ENCODE results near the gene HSFX3.
"Not testable (repeated sequence)": the region's sequence is repeated elsewhere in the genome, so short reads cannot be mapped to it uniquely, and the experiment has no call there.

Gene HSFX3, protein sequence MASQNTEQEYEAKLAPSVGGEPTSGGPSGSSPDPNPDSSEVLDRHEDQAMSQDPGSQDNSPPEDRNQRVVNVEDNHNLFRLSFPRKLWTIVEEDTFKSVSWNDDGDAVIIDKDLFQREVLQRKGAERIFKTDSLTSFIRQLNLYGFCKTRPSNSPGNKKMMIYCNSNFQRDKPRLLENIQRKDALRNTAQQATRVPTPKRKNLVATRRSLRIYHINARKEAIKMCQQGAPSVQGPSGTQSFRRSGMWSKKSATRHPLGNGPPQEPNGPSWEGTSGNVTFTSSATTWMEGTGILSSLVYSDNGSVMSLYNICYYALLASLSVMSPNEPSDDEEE

GRCh38 chrX:149549701-149550100, at the start of gene HSFX3:
TSS of gene HSFX3 (minus strand) at chrX:149549924. CDS start at chrX:149549852, 72 bp downstream.
- DNase-seq, result not testable (repeated sequence)

GRCh38 chrX:149598603-149599002, 48.9 kb upstream of the HSFX3 start:
- DNase-seq, result not testable (repeated sequence)

DNA sequence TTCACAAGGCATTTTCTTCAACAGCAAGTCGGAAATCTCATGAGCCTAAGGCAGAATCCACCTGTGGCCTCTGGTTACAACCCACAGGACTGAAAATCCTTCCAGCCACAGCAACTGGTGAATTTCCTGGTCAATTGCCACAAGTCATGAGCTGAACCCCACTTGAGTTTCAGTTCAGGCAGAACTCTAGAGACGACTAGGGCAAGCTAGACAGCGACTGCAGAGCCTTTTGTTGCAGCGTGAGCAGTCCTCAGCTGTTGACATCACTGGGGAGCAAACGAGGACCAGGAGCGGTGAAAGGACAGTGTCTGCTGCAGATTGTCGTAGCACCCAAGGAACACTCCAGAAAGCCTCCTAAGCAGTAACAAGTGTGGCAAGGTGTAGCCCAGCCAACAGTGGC, 46.2 kb upstream of the HSFX3 start:
- not testable (repeated sequence) for DNase-seq

DNA sequence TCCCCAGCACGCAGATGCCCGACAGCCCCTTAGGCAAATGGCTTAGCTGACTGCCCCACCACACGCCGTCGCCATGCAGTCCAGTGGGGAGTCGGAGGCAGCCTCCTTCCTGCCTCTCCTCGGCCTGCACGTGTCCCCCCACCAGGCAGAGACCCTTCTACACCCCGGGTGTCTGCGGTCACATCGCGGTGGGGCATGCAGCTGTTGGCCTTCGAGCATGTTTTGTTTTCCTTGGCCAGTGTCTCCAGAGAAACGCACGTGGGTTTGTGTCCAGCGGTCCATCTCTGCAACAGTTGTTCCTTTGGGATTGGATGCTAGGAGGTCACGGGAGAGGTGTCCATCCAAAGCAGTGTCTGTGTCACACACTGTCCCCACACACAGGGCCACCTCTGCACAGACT, 45.5 kb upstream of the HSFX3 start, which contains the start of gene HSFX2:
HSFX2 (minus strand) TSS at position 101 of the 400 bp plus-strand sequence. CDS start 614 bp downstream, outside the sequence.
- not testable (repeated sequence) for DNase-seq

- not testable (repeated sequence) for DNase-seq
Measured at GRCh38 chrX:149590993-149591392, 41.3 kb upstream of the HSFX3 start.

GRCh38 chrX:149587359-149587758, 37.6 kb upstream of the HSFX3 start, which contains the start of gene MAGEA9B:
TSS of gene MAGEA9B (minus strand) at chrX:149587459. CDS start at chrX:149583179, 4,280 bp downstream.
- not testable (repeated sequence) for DNase-seq

DNA sequence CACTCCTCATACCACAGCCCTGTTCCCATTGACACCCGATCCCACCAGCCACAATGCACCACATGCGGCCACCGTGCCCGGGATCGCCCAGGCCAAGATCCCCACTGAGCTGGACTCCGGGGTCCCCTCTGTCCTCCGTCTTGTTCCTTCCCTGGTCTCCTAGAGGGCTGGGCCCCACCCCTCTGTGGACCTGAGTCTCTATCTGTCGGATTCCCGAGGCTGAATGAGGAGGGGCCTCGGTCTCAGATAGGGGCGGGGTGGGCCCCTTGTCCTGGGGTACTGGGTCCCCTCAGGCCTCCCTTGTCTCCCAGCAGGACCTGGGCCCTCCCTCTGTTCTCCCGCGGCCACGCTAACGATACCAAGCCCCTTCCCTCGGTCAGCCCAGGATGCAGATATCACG, 35.9 kb upstream of the HSFX3 start:
- DNase-seq, result not testable (repeated sequence)

DNA sequence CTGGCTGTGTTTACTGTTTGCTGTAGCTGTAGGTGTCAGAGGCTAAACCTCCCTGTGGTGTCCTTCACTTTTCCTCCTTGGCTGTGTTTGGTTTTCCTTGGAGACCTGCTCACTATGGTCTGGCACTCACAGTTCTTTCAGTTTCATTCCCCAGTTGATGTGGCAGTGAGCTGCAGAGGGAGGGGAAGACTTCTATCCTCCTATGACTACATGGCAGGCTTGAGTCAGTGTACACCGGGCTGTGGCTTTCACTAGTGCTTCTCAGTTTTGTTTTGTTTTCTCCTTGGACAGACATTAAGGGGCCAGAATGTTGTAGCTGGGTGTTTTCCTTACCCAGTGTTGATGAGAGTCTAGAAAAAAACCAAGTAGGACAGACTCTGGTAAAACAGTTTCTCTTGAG, 23.7 kb upstream of the HSFX3 start:
- DNase-seq, result not testable (repeated sequence)

DNA sequence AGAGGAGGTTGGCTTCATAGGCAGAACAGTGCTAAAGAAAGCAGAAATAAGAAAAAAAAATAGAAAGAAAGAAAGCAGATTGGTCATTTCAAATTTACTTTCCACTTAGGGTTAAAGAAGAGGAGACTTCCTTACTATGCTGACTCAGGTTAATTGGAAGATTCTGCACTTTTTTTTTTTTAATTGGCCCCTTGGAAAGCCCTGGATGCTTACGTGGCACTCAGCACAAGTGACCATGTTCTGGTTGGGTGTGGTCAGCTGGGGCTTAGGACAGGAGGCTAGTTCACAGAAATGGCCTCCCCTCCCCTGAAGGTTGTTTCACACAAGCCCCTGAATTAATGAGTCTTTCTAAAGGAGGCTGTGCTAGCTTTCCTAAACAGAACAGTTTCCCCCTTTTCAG, 23.0 kb upstream of the HSFX3 start:
- no peak for DNase-seq

DNA sequence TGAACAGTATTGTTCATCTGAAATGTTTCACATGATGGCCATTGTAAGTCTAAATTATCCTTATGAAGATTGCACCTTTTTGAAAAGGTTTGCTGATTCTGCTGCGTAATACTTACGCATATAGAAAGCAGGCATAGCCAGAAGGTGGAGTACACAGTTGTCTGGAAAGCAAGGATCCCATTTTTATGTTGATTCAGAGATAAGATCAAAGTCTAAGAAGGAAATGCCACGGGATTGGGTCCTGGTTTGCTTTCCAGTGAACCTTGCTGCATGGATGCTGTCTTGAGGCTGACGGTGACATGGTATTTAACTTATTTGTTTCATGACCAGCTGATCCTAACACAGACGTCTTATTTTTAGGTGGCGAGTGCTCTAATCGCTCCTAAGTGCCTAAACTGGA, 22.0 kb upstream of the HSFX3 start:
- no peak for DNase-seq

GRCh38 chrX:149570668-149571067, 20.9 kb upstream of the HSFX3 start:
- DNase-seq, result no peak

DNA sequence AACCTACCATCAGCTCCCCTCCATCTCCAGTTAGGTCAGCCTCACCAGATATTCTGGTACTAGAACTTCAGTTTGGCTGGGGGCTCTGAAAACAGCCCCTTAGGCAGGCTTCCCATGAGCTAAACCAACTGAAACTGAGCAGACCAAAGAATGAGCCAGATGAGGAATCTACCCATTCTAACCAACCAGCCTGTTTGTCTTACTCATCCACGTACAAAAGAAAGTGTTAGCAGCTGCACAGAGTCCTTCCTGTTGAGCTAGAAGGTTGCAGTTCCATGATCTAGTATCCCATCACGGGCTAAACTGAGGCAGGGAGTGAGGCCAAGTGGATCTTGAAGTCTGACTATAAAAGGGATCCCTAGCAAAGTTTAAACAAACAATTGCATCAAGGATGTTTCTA, 20.0 kb upstream of the HSFX3 start:
- DNase-seq, result no peak

DNA sequence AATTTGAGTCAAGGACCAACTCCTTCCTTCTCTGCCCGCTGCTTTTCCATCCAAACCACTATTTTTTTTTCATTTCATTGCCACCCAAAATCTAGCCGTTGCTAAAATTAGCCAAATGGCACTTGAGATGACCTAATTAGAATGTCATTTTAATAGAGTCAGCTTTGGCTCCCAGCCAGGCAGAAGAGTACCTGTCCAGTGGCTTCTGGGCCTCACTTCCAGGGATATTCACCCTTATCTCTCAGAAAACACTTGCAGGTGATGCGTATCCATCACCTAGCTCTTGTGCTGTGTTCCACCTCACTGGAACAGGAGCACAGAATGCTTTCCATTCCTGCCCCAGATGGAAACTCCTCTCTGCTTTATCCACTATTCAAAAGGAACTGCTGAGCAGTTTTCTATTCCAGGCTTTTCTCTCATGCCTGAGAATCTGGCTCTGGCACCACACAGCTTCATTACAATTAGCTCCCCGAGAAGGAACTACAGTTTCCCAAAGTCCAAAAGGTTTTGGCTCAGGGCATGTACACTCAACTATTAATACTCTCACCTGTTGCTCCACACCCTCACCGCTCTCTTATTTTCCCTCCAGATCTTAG, 19.1 kb upstream of the HSFX3 start:
- DNase-seq, result no peak

GRCh38 chrX:149567621-149568417, 18.1 kb upstream of the HSFX3 start:
- DNase-seq, result no peak

DNA sequence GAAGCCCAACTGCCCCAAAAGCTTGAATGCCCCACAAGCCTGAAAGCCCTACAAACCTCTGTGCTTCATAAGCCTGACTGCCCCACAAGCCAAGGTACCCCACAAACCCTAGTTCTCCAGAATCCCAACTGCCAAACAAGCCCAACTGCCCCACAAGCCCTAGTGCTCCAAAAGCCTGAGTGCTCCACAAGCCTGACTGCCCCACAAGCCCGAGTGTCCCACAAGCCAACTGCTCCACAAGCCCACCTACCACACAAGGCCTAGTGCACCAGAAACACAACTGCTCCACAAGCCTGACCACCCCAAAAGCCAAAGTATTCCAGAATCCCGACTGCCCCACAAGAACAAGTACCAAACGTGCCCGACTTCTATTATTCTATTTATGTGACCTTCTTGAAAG, 13.6 kb upstream of the HSFX3 start:
- DNase-seq, result no peak

DNA sequence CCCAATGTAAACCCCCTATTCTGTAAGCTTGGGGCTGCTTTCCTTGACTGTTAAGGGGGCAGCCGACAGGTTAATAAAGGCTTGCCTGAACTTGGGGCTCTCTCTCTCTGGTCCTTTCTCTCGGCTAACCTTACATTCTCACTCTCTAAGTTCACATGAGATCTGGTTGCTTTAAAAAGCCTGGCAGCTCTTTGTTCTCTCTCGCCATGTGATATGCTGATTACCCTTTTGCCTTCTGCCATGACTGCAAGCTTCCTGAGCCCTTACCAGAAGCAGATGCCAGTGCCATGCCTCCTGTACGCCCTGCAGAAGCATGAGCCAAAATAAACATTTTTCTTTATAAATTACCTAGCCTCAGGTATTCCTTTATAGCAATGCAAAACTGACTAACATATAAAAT, 5.5 kb upstream of the HSFX3 start:
- not testable (repeated sequence) for DNase-seq

DNA sequence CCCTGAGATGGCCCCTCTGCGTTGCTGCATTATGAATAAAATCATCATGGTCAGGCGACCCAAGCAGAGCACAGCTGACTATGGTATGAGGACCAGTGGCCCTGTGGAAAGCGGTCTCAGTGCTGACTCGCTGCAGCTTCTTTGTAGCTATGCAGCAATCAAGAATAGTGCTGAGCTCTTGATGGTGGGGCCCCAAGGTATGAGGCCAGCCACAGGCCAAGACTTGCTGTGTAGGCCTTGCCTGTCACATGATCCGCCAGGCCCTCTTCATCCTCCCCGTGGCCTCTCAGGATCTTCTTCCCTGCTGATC, 2.2 kb upstream of the HSFX3 start:
- DNase-seq, result not testable (repeated sequence)

DNA sequence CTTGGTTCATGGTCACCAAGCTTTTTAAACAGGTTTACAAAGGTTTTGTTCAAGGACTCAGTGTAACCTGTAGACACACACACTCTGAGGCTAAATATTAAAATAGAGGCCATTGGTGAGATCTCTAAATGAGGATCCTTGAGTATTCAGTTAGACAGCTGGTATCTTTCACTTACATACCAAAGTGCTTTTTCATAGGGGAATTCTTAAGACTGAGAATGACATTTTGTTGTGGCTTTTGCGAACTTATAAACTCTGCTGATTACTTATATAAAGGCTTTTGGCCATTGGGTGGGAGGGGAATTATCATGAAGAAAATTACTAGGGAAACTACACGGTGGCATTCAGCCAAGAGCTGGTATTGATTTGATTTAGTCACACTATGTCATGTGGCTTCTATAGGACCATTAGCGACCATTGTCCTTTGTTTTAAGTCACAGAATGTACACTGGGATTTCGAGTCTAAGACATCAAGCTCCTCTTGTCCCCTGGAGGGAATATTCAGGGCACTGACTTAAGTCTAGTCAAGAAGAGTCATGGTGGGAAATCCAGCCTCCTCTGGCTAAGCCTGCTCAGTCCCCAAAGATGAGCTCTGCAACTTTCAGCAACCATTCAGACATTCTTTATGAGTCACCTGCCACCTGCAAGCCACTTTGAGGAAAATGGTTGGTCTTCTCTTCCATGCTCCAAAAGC, 1.7 kb upstream of the HSFX3 start:
- DNase-seq, result not testable (repeated sequence)

- not testable (repeated sequence) for DNase-seq
Measured at GRCh38 chrX:149550454-149550853, 730 bp upstream of the HSFX3 start.

DNA sequence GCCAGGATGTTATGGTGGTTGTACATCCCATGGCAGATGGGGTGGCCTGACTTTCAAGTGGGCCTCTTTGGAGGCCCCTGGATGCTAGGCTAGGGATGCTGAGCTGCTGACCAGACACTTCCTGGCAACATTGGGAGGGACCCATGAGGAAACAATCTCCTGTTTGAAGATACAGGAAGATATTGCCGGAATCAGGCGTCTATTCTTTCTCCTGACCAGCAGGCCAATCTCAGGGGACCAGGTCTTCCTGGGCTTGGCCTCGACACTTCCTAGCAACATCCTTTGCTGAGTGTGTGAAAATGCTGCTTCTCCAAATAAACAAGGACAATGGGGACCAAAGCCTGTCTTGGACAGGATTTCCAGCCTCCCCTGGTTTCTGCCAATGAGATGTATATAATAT, 1.9 kb downstream of the HSFX3 start:
- DNase-seq, result not testable (repeated sequence)

GRCh38 chrX:149546962-149547361, 2.8 kb downstream of the HSFX3 start:
- DNase-seq, result not testable (repeated sequence)

DNA sequence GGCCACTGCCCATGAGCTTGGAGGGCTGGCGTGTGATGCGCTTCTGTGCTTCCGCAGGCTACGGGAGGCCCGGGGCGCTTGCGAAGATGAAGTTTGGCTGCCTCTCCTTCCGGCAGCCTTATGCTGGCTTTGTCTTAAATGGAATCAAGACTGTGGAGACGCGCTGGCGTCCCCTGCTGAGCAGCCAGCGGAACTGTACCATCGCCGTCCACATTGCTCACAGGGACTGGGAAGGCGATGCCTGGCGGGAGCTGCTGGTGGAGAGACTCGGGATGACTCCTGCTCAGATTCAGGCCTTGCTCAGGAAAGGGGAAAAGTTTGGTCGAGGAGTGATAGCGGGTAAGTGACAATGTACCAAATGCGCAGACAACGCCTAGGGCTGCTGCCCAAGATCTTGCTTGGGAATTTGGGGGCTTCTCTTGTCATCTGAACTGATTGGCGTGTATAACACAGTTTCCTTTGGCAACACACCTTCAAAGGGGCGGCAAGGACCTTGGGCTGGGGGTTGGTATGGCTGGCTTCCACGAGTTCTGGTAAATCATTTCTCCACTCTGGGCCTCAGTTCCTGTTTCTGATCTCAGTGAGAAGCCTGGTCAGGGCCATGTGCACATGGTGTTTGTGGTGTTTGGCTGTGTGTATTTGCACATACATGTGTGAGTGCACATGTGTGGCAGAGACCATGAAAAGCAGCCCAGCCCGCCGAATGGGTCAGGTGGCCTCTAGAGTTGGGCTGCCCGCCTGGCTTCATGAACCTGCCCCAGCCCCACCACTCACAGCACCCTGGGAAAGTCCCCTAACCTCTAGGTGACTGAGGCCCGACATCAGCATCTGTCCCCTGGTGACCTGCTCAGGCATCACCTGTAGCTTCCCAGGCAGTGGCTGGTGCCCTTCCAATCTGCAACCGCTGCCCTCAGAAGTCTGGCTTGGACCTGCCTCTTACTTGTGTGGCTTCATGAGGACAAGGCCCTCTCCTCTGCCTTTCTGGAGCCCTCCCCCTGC, 3.9 kb downstream of the HSFX3 start:
- not testable (repeated sequence) for DNase-seq

All from stimulated activated CD4-positive, alpha-beta T cell treated with anti-CD3 and anti-CD28 coated beads, Interleukin-4, amount 100 ng/mL, for 4 hours (primary cell).